Immature natural killer cell (primary cell): ENCODE data around the gene NAA40. TPM values are rescaled to one million over a fixed set of nuclear protein-coding genes. Genes with fewer than 3 reads are reported as not detected.
A peak's percentile ranks its signal among the peaks of the same experiment; 100 is the strongest.

Experiments
- DNase-seq, 3 donors: peaks; one replicate each; pipeline ENCODE4 v3.0.0; 2022; ENCODE audit warnings: mixed read lengths in 1 of 3
- H3K27ac Mint-ChIP-seq, 6 donors: one replicate each; pipeline ENCODE4 v1.8.0; 2020; ENCODE audit warnings: mixed read lengths in 6 of 6, mild to moderate bottlenecking in 5 of 6, inconsistent platforms in 4 of 6, moderate library complexity in 3 of 6
- H3K27me3 Mint-ChIP-seq, 3 donors: one replicate each; pipeline ENCODE4 v1.8.0; 2020 to 2021; ENCODE audit warnings: low read depth in 3 of 3, mild to moderate bottlenecking in 3 of 3, mixed read lengths in 3 of 3, moderate library complexity in 3 of 3, inconsistent platforms in 1 of 3
- H3K36me3 Mint-ChIP-seq, 3 donors: one replicate each; pipeline ENCODE4 v1.8.0; 2020; ENCODE audit warnings: mixed read lengths in 3 of 3, inconsistent platforms in 2 of 3, mild to moderate bottlenecking in 2 of 3
- H3K4me1 Mint-ChIP-seq, 2 donors: one replicate each; pipeline ENCODE4 v1.8.0; 2020; ENCODE audit warnings: inconsistent platforms in 2 of 2, mild to moderate bottlenecking in 2 of 2, mixed read lengths in 2 of 2, moderate library complexity in 1 of 2
- H3K4me3 Mint-ChIP-seq, 5 donors: one replicate each; pipeline ENCODE4 v1.8.0; 2020; ENCODE audit warnings: mild to moderate bottlenecking in 5 of 5, mixed read lengths in 5 of 5, inconsistent platforms in 3 of 5, moderate library complexity in 3 of 5
- H3K9me3 Mint-ChIP-seq, 6 donors: one replicate each; pipeline ENCODE4 v1.8.0; 2020; ENCODE audit warnings: mild to moderate bottlenecking in 6 of 6, mixed read lengths in 6 of 6, inconsistent platforms in 4 of 6, moderate library complexity in 3 of 6
- polyA plus RNA-seq, 3 donors: library from polyadenylated mRNA; unstranded; fragments of 300-500 nt; fragmentation: Illumina TruSeq; gene quantifications; one replicate each; pipeline ENCODE4 v1.2.3, GENCODE V29; 2021

The NAA40 gene
- polyA plus RNA-seq, 3 donors from 2014 or later: 17.9 to 32.3 (median 18.0) TPM

- Mint-ChIP-seq H3K4me1 (peaks cover 7 to 21% of the 10 kb centered on the region in 2 donors), H3K27ac (no peak overlapping the region), H3K27me3 (peaks cover 7 to 23% (median 9%) of the 10 kb centered on the region in 3 donors), H3K36me3 (no peaks in the 10 kb centered on the region), H3K4me3 (no peak overlapping the region), H3K9me3 (no peaks in the 10 kb centered on the region)
- DNase-seq: no peak
These were observed 66.9 kb downstream of the NAA40 start for GRCh38 chr11:64005691-64006090.

GRCh38 chr11:64006398-64006797 is 67.6 kb downstream of the NAA40 start:
- Mint-ChIP-seq H3K27me3 (peaks cover 8 to 21% (median 9%) of the 10 kb centered on the region in 3 donors), H3K36me3 (no peaks in the 10 kb centered on the region), H3K4me1 (peaks cover 7 to 19% of the 10 kb centered on the region in 2 donors), H3K4me3 (peak overlapping the region in 1 of 5 donors; percentile 21), H3K27ac (no peak overlapping the region), H3K9me3 (no peaks in the 10 kb centered on the region)
- no peak for DNase-seq

Other genes starting within 250 kb of the NAA40 start
- gene ZFTA, start 170.2 kb upstream of the NAA40 start, polyA plus RNA-seq: under 1 TPM in 2 of 3 donors, not detected in 1; 0.11 to 0.12 TPM
- gene SPINDOC, start 125.5 kb upstream of the NAA40 start, polyA plus RNA-seq: 1 to 10 TPM in 2 of 3 donors, under 1 TPM in 1; 0.36 to 2.3 (median 1.2) TPM
- 10 to 100 TPM; 28.6 to 73.8 (median 31.6) TPM for gene MARK2, start 99.9 kb upstream of the NAA40 start, polyA plus RNA-seq
- gene RCOR2, start 21.8 kb upstream of the NAA40 start, polyA plus RNA-seq: not detected
- gene COX8A, start 35.6 kb downstream of the NAA40 start, polyA plus RNA-seq: 100 to 1,000 TPM; 506 to 686 (median 534) TPM
- gene OTUB1, start 47.4 kb downstream of the NAA40 start, polyA plus RNA-seq: 100 to 1,000 TPM; 143 to 204 (median 164) TPM
- not detected for gene FLRT1, start 96.9 kb downstream of the NAA40 start, polyA plus RNA-seq
- 1 to 10 TPM; 4.8 to 7.1 (median 6.5) TPM for gene MACROD1, start 227.1 kb downstream of the NAA40 start, polyA plus RNA-seq
- gene STIP1, start 247.2 kb downstream of the NAA40 start, polyA plus RNA-seq: 100 to 1,000 TPM in 1 of 3 donors, 10 to 100 TPM in 2; 51.3 to 113 (median 57.3) TPM